Regular cardiac myocyte (primary cell): ENCODE data around the gene ABCG5. TPM values are rescaled to one million over a fixed set of nuclear protein-coding genes. Genes with fewer than 3 reads are reported as not detected.

Experiments
- total RNA-seq: library from RNA; depleted of rRNA; stranded (reverse); fragments of >200 nt; gene quantifications from 2 replicates; pipeline ENCODE4 v1.2.3, GENCODE V29; 2014

The ABCG5 gene
- total RNA-seq, result not detected in 2 replicates

DNA sequence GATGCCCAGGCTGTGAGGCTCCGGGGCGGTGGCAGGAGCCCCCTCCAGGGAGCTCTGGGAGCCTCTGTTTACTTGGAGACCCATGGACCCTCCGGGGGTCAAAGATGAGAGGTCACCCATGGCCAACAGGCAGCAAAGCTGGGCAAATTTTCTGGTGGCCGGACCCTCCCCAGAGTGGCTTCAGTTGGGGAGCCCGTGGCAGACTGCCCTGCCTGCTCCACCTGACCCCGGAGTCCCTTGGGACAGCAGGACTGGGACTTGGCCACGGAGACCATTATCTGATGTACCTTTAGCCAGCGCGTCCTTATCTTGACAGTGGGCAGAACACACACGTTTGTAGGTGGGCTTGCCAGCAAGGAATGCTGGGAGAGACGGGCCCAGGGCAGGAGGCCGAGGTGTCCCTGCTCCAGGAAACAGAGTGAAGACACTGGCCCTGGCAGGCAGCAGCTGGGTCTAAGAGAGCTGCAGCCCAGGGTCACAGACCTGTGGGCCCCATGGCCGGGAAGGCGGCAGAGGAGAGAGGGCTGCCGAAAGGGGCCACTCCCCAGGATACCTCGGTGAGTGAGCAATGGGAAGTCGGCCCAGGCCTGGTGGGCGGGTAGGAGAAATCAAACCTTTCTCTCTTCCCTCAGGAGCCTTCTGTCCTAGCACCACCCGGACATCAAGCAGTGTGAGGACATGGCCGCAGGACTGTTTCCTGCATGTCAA lies at the start of gene ABCG5, which contains the start of gene ABCG8:
TSS of gene ABCG5 (minus strand) at position 280 of the 708 bp plus-strand sequence. CDS start at position 120, 160 bp downstream.
TSS of gene ABCG8 (plus strand) at position 412 of the 708 bp plus-strand sequence. CDS start at position 495, 83 bp downstream.

DNA sequence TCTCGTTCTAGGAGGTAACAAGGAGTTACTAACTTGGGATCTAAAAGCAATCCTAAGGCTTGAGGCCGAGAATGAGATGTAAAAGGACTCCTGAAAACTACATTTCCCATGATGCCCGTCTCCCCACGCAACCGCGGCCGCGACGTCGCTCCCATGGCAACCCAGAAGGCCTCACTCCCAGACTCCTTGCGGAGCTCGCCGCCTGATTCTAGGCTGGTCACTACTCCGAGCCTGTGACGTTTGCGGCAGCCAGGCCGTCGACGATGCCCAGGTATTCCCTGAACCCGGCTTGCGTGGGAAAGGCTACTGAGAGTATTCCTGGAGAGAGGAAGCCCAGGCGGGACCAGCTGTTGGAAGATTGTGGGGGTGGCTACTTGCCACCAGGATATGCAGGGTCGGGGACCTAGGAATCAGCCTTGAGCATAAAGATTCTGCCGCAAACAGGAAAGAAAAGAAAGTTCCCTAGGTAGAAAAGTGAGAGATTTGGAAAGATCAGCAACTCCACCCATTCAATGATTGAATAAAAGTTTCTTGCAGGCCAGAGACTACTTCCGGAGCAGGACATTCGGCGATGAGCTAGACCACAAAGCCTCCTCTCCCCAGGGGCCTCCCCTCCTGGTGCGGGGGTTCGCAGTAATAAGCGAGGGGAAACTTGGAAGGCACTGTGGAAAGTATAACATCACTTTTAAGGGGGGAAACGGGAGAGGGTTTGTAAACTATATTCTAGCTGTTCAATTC lies 64.6 kb downstream of the ABCG5 start, which contains the start of gene DYNC2LI1:
TSS of gene DYNC2LI1 (plus strand) at position 164 of the 738 bp plus-strand sequence. CDS start at position 264, 100 bp downstream.

Other genes with a start within 250 kb of the ABCG5 start
- gene THADA, start 242.8 kb downstream of the ABCG5 start, total RNA-seq, result 27.6 and 32.2 TPM in 2 replicates
- 2.7 and 11.6 TPM in 2 replicates for gene PLEKHH2, start 201.6 kb downstream of the ABCG5 start, total RNA-seq
- gene C1GALT1C1L, start 162.4 kb downstream of the ABCG5 start, total RNA-seq, result 1.1 and 1.3 TPM in 2 replicates
- gene DYNC2LI1, start 64.8 kb downstream of the ABCG5 start, total RNA-seq, result 17.1 and 31.0 TPM in 2 replicates
- not detected in 2 replicates for gene ABCG8, start 132 bp upstream of the ABCG5 start, total RNA-seq
- gene LRPPRC, start 157.2 kb upstream of the ABCG5 start, total RNA-seq, result 48.5 and 64.8 TPM in 2 replicates